Peyer's patch (tissue), 4 donors: ENCODE data around the gene CERS6. TPM values are rescaled to one million over a fixed set of nuclear protein-coding genes. Genes with fewer than 3 reads are reported as not detected.

ENCODE experiments used
- DNase-seq, 3 donors: peaks; one replicate each; pipeline ENCODE4 v3.0.0-alpha.2; 2017 to 2019
- H3K27ac ChIP-seq, 4 donors: fragments of 200-600 bp; sonication (generic); one replicate each; pipeline ENCODE4 v1.5.1; 2016 to 2019
- H3K27me3 ChIP-seq, 2 donors: fragments of 200-600 bp; sonication (generic); one replicate each; pipeline ENCODE4 v1.5.1; 2019
- H3K36me3 ChIP-seq, 3 donors: fragments of 200-600 bp; sonication (generic); one replicate each; pipeline ENCODE4 v1.5.1; 2016 to 2019
- H3K4me1 ChIP-seq, 4 donors: fragments of 200-600 bp; sonication (generic); one replicate each; pipeline ENCODE4 v1.5.1; 2016 to 2019
- H3K4me3 ChIP-seq, 4 donors: fragments of 200-600 bp; sonication (generic); 1 replicate in 3 of 4; 2 replicates in 1 of 4; pipeline ENCODE4 v1.5.1; 2016 to 2019; ENCODE audit warnings: mild to moderate bottlenecking in 1 of 4
- H3K9me3 ChIP-seq, 4 donors: fragments of 200-600 bp; sonication (generic); one replicate each; pipeline ENCODE4 v1.5.1; 2016 to 2019; ENCODE audit warnings: mild to moderate bottlenecking in 1 of 4
- POLR2A ChIP-seq, 2 donors: fragments of 450-650 bp; IDR thresholded peaks; one replicate each; pipeline ENCODE4 v1.5.1; 2017; ENCODE audit warnings: antibody characterized with exemption in 2 of 2, mild to moderate bottlenecking in 2 of 2, moderate library complexity in 2 of 2
- total RNA-seq, 4 donors: library from RNA; depleted of rRNA; stranded (reverse); fragments of >200 nt; gene quantifications; one replicate each; pipeline ENCODE4 v1.1.0, GENCODE V29; 2016
- TF ChIP-seq, protein P1 (sequence below), 6 experiments: fragments of 450-650 bp in 4 of 6; fragments of 200-600 bp in 2 of 6; sonication (generic) in 1 of 6; IDR thresholded peaks; one replicate each; pipeline ENCODE4 v1.5.1; 2017 to 2019; ENCODE audit warnings: antibody characterized with exemption in 6 of 6, mild to moderate bottlenecking in 3 of 6, moderate library complexity in 1 of 6

CERS6 gene
- total RNA-seq, 4 donors from 2014 or later = 28.1 to 110 (median 96.7) TPM

DNA sequence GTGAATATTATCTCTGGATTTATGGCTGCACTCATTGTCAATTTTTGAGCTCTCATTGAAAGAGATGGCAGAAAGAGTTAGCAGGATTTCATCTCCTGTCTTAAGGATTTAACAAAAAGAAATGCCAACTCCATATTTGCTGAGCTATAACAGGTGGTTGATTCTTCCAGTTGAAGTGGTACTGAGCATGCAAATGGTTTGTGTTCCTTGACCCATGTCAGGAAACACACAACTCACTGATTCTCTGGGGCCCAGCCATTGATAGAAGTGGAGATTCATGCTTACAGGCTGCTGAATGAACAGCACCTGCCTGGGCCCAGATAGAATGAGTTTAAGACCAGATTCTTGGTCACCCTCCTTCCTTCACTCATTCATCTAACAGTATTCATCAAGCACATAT, 128.8 kb downstream of the CERS6 start:
- DNase-seq = no peak
- TF ChIP-seq, protein P1, sequence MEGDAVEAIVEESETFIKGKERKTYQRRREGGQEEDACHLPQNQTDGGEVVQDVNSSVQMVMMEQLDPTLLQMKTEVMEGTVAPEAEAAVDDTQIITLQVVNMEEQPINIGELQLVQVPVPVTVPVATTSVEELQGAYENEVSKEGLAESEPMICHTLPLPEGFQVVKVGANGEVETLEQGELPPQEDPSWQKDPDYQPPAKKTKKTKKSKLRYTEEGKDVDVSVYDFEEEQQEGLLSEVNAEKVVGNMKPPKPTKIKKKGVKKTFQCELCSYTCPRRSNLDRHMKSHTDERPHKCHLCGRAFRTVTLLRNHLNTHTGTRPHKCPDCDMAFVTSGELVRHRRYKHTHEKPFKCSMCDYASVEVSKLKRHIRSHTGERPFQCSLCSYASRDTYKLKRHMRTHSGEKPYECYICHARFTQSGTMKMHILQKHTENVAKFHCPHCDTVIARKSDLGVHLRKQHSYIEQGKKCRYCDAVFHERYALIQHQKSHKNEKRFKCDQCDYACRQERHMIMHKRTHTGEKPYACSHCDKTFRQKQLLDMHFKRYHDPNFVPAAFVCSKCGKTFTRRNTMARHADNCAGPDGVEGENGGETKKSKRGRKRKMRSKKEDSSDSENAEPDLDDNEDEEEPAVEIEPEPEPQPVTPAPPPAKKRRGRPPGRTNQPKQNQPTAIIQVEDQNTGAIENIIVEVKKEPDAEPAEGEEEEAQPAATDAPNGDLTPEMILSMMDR (IDR thresholded peaks at IDR 0.05) = no peak
- no peak for TF ChIP-seq POLR2A (IDR thresholded peaks at IDR 0.05)

DNA sequence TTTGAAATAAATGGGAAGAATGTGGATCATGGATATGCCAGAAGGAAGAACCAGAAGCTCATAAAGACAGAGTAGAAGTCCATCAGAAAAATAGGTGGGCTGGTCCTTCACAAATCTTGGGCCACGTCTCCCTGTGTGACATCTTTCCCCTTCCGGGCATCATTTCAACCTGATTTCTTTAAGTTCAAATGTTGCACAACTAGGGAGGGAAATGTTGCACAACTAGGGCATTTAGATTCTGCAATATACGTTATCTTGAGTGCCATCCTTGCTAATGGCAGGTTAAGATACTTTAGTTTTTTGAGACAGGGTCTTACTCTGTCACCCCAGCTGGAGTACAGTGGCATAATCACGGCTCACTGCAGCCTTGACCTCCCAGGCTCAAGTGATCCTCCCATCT, 129.6 kb downstream of the CERS6 start:
- Histone ChIP-seq H3K36me3 (no peaks in the 10 kb centered on the region), H3K4me3 (no peak overlapping the region), H3K4me1 (peaks cover 0 to 5% (median 0%) of the 10 kb centered on the region in 4 donors), H3K9me3 (no peaks in the 10 kb centered on the region), H3K27me3 (no peaks in the 10 kb centered on the region), H3K27ac (no peak overlapping the region)
- DNase-seq = no peak
- no peak for TF ChIP-seq POLR2A (IDR thresholded peaks at IDR 0.05)
- TF ChIP-seq, protein P1 (IDR thresholded peaks at IDR 0.05) = no peak

More for the DNA sequence above, 128.8 kb downstream of the CERS6 start:
- Histone ChIP-seq H3K9me3 (no peaks in the 10 kb centered on the region), H3K4me1 (peaks cover 0 to 5% (median 0%) of the 10 kb centered on the region in 4 donors), H3K27me3 (no peaks in the 10 kb centered on the region), H3K36me3 (no peaks in the 10 kb centered on the region), H3K4me3 (no peak overlapping the region), H3K27ac (no peak overlapping the region)

DNA sequence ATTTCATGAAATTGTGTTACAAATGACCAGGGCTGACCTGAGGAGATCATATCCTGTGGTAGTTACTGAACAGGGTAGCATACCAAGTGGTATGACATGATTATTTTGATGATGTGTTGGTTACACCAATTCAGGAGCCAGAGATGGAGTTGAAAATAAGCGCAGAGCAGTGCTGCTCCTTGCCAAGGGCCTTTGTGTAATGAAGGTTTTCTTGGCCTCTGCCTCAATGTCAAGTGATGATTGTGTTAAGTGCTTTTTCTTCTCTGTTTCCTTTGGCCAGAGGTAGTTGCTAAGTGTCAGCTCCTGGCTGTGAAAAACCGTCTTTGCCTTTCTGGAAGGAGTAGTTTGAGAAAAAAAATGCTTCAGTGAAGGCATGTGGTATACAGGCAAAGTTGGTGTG, 131.2 kb downstream of the CERS6 start:
- Histone ChIP-seq H3K4me3 (no peak overlapping the region), H3K27ac (no peak overlapping the region), H3K4me1 (peaks cover 0 to 5% (median 0%) of the 10 kb centered on the region in 4 donors), H3K27me3 (no peaks in the 10 kb centered on the region), H3K36me3 (no peaks in the 10 kb centered on the region), H3K9me3 (no peaks in the 10 kb centered on the region)
- DNase-seq = no peak
- no peak for TF ChIP-seq POLR2A (IDR thresholded peaks at IDR 0.05)
- TF ChIP-seq, protein P1 (IDR thresholded peaks at IDR 0.05) = no peak

DNA sequence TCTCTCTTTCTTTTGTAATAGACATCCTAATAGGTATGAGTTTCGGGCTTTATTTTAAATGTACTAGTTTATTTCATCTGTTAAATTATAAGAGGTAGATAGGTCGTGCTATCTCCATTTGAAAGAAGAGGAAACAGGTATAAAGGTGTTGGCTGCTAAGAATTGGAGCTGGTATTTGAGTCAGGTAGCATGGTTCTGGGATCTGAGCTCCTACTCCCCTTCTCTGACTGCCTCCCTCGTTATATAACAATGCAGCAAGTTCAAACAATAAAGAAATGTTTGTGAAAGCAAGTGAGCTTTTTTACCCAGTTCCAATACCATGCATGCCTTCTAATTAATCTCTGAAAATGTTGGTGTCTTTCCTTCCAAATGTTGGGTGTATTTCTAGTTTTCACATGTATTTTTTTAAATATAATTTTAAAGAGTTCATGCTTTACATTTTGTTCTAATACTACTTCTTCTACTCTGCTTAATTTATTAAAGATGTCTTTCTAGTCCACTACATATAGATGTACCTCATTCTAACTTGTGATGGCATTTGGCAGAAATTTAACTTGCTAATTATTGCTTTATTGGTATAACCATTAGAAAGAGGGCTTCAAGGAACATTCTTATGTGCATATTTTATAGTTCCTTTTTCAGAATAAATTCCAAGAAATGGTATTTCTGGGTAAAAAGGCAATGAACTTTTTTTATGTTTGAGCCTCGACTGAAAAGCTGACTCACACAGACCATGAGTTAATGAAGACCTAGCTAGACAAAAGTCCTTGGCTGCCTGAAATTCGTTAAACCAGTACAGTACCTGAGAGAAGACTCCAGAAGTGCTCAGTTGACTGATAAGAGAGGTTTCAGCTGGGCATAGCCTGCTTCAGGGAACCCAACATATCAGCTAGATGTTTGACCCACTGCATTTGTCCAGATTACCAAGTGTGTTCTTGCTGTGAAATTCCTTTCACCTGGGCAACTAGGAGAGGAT, 133.5 kb downstream of the CERS6 start:
- TF ChIP-seq POLR2A (IDR thresholded peaks at IDR 0.05) = no peak
- TF ChIP-seq, protein P1 (IDR thresholded peaks at IDR 0.05) = no peak
- Histone ChIP-seq H3K27ac (no peak overlapping the region), H3K4me1 (no peaks in the 10 kb centered on the region), H3K36me3 (no peaks in the 10 kb centered on the region), H3K27me3 (no peaks in the 10 kb centered on the region), H3K4me3 (no peak overlapping the region), H3K9me3 (no peaks in the 10 kb centered on the region)
- no peak for DNase-seq

DNA sequence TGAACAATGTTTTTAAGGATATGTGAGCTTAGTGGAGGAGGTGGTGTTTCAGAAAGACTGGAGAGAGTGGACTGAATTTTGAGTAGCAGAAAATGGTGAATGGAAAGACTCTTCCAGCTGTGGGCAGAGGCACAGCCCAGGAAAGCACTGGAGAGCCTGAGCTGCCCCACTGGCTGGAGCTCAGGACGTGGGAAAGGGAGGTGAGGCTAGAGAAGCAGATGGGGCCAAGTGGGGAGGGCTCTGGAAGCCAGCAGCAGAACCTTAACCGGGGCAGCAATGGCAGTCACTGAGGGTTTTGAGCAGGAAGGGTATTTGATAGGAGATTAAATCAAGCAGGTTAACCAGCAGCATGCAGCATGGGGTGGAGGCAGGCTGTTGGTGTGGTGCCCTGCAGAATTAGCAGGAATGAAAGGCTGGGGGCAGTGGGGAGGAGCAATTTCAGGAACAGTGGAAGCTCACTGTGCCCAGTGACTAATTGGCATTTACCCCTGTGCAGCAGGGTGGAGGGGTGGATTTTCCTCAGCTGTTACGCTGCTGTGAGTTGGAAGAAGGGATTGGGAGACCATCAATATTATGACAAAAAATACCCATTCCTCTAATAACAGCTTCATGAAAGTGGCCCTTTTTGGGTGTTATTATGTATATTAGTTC, 136.2 kb downstream of the CERS6 start:
- TF ChIP-seq, protein P1 (IDR thresholded peaks at IDR 0.05) = no peak
- TF ChIP-seq POLR2A (IDR thresholded peaks at IDR 0.05) = no peak
- no peak overlapping the region for H3K4me3 ChIP-seq

More for the DNA sequence above, 136.2 kb downstream of the CERS6 start:
- no peaks in the 10 kb centered on the region for H3K27me3 ChIP-seq
- no peak for DNase-seq
- H3K9me3 ChIP-seq = no peaks in the 10 kb centered on the region
- H3K36me3 ChIP-seq = no peaks in the 10 kb centered on the region
- H3K4me1 ChIP-seq = peaks cover 0 to 7% (median 0%) of the 10 kb centered on the region in 4 donors
- H3K27ac ChIP-seq = no peak overlapping the region
